ENCODE measurements around the gene LYPLA2.

Gene LYPLA2

DNA sequence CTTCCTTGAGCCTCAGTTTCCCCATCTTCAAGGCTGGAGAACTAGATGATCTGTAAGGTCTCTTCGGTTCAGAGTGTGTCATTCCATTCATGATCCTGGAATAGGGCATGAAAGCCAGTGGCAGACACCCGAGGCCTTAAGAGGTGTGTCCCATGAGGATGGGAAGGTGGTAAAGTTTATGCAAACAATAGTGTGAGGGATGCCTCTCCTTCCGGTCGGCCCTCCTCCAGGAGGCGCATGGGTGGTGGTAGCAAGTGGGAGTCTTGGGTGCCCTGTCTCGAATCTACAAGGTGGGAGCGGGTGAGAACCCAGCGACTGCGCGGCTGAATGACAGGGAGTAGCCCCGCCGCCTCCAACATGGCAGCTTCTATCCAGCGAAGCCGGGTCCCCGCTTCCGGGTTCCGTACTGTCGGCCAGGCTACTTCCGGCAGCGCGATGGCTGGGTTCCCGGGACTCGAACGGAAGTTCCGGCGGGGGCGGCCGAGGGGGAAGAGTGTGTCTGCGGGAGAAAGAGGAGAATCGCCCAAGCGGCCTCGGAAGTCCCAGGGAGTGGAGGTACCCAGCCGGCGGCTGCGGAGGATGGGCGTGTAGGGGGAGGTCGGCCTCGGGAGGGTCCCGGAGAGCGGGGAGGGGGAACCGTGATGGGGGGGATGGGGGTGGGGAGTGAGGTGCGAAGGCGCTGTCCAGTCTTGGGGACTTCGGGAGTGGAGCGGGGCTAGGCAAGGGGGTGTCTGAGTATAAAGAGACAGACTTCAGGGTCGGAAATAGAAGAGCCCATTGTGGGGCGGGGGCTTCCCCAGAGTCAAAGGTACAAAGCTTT lies at the start of gene LYPLA2:
Gene LYPLA2 (plus strand): TSS at position 450 of the 820 bp plus-strand sequence. CDS start 1,538 bp downstream, outside the sequence.
- DNase-seq = peak; percentile 78

DNA sequence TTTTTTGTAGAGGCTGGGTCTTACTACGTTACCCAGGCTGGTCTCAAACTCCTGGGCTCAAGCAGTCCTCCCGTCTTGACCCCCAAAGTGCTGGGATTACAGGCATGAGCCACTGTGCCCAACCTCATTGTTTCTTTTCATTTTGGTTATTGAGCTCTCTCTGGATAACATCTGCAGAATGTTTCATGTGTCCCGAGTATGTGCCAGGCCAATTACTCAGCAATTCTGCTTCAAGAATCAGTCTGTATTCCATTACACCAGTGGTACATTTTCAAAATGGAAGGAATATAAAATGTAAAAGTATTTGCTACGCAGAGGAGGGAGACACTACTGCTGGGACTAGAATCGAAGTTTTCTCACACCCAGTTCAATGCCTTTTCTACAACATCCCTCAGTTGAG lies 49.3 kb upstream of the LYPLA2 start:
- no peak for DNase-seq

DNA sequence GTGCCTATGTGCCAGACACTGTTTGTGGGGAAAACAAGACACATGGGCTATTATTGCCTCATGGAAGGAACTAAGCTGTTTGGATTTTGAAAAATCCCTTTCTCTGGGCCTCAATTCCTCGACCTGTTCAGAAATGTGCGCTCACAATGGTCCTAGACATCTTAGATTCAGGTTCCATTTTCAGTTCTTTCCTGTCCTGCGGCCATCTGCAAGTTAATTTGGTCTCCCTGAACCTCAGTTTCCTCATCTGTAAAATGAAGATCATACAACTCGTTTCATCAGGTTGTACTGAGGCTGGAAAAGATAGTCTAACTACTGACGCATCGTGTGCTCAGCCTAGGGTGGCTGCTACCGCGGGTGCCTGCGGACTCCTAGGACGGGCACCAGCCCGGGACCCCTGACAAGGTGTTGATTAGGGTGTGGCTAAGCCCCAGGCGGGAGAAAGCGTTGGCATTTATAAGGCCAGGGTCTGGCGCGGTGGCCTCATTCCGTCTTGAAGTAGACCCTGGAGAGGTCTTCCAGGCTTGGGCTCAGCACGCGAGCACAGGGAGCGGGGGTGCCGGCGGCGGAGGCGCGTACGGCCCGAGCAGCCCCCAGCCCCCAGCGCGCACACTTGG lies 48.2 kb upstream of the LYPLA2 start:
- no peak for DNase-seq

DNA sequence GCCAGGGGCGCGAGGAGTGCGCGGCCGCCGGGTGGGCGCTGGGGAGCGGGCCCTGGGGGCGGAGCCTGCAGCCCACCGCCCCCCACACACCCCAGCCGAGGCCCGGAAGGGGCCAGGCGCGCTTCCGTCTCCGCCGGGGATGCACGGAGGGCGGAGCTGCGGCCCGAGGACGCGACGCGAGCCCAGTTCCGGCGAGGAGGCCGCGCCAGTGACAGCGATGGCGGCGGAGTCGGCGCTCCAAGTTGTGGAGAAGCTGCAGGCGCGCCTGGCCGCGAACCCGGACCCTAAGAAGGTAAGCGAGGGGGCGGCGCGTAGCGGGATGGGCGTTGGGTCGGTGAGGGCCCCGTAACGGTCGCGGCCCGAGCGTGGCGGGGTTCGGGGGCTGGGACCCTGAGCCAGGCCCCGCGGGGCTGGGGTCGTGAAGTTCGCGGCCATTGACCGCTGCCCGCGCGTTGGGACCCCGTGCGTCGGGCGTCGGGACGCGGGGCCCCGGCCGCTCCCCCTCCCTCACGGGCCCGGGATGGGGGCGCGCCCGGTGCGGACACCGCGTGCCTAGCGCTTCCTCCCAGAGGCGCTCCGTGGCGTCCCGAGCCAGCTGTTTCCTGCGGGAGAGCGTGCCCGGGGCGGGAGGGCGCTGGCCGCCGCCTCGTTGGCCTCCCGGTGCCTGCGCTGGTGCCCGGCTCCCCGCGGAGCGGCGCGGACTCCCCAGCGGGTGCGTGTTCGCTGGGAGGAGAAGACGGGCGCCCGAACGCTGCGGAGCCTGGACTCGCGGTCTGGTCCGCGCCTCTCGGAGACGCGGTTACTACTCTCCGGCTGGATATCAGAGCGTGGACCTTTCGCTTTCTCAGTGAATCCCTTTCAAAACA lies 47.4 kb upstream of the LYPLA2 start, which contains the start of gene ELOA:
Gene ELOA (plus strand): TSS at position 185 of the 866 bp plus-strand sequence. CDS start 33 bp downstream, at position 218.
- DNase-seq = peak; percentile 90

DNA sequence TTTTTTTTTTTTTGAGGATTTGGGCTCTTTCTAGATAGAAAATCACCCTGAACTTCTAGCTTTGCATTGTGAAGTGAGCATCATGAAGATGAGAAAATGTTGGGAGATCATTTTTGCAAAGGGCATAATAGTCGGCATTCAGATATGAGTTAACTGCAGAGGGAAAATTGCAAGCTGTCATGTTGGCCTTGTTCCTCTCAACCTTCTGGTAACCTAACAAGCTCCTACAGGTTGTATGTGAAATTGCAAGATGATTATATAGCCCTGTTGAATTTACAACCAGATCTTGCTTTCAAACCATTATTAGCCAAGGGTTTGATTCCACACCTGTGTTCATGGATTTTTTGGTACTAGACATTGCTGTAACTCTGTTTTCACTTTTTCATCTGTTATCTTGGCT lies 45.4 kb upstream of the LYPLA2 start:
- DNase-seq = peak; percentile 33

DNA sequence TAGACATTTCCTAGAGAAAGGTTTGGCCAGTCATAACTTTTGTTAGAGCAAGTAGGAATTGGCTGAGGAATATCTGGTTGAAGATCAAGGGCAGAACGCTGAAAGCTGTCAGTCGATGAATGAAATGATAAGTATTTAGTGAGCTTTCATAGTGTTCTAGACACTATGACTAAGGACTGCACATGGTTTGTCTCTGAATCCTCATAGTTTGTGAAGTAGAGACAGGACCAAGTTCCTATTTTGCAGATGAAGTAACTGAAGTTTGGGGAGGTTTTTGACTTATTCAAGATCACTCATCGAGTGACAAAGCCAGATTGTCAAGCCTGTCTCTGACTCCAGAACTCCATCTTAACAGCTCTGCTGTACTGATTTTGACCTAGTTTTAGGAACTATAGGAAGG lies 42.9 kb upstream of the LYPLA2 start:
- no peak for DNase-seq

DNA sequence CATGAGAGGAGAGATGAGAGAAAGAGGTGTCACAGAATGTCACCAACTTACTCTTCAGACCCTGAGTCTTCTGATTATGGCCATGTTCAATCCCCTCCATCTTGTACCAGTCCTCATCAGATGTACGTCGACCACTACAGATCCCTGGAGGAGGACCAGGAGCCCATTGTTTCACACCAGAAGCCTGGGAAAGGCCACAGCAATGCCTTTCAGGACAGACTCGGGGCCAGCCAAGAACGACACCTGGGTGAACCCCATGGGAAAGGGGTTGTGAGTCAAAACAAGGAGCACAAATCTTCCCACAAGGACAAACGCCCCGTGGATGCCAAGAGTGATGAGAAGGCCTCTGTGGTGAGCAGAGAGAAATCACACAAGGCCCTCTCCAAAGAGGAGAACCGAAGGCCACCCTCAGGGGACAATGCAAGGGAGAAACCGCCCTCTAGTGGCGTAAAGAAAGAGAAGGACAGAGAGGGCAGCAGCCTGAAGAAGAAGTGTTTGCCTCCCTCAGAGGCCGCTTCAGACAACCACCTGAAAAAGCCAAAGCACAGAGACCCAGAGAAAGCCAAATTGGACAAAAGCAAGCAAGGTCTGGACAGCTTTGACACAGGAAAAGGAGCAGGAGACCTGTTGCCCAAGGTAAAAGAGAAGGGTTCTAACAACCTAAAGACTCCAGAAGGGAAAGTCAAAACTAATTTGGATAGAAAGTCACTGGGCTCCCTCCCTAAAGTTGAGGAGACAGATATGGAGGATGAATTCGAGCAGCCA lies 39.7 kb upstream of the LYPLA2 start:
- peak; percentile 45 for DNase-seq

DNA sequence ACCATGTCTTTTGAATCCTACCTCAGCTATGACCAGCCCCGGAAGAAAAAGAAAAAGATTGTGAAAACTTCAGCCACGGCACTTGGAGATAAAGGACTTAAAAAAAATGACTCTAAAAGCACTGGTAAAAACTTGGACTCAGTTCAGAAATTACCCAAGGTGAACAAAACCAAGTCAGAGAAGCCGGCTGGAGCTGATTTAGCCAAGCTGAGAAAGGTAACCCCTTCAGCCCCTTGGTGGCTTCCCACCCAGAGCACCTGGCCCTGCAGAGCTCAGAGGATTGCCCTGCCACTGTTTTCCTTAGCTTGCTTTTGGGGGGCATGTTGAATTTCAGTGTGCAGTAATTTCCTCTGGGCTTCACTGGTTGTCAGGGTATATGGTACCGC lies 39.1 kb upstream of the LYPLA2 start:
- no peak for DNase-seq

DNA sequence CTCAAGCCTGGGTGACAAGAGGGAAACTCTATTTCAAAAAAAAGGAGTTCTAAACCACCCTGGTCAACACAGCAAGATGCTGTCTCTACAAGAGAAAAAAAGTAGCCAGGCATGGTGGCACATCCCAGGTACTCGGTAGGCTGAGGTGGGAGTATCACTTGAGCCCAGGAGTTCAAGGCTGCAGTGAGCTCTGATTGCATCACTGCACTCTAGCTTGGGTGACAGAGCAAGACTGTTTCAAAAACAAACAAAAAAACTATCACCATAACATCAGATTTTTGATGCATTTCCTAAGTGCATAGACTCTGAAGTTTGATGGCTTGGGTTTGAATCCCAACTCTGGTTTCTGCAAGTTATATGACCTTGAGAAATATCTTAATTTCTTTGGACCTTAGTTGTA lies 38.0 kb upstream of the LYPLA2 start:
- DNase-seq = no peak

DNA sequence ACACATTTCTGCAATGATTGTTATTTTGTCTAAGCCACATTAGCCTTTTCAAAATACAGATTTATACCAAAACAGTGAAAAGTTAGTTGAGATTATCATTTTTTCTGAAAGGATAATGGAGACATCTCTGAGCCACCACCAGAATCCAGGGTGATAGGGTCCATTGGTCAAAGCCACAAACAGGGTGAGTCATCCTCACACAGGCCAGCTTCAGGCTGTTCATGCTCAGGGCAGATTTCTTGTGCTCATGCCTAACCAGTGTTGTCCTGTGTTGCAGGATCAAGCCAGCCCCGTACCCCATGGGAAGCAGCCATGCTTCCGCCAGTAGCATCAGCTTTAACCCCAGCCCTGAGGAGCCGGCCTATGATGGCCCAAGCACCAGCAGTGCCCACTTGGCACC lies 34.3 kb upstream of the LYPLA2 start:
- no peak for DNase-seq

DNA sequence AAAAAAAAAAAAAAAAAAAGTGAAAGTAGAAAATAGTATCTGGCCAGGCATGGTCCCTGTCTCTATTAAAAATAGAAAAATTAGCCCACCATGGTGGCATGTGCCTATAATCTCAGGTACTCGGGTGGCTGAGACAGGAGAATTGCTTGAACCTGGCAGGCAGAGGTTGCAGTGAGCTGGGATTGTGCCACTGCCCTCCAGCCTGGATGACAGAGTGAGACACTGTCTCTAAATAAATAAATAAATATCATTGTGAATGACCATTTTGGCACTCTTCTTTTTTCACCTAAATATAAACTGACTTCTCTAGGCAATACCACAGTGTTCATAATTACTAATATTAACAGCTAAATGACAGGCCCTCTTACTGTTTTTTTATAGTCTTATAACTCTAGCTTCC lies 33.1 kb upstream of the LYPLA2 start:
- no peak for DNase-seq

DNA sequence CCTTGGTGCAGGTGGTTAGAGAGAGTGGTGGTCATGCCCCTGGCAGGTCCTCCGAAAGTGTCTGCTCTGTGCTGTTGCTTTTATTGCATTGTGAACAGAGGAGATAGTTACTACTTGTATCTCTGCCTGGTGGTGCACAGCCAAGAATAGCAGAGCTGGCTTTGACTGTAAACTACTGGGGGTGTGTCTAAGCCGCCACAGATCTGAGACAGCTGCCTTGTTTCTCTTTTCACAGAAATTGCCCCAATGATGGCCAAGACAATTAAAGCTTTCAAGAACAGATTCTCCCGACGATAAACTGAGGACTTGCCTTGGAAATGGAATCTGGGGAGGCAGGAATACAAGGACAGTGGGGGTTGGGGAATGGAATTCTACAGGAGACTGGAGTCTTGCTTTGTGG lies 31.7 kb upstream of the LYPLA2 start:
- DNase-seq = no peak

DNA sequence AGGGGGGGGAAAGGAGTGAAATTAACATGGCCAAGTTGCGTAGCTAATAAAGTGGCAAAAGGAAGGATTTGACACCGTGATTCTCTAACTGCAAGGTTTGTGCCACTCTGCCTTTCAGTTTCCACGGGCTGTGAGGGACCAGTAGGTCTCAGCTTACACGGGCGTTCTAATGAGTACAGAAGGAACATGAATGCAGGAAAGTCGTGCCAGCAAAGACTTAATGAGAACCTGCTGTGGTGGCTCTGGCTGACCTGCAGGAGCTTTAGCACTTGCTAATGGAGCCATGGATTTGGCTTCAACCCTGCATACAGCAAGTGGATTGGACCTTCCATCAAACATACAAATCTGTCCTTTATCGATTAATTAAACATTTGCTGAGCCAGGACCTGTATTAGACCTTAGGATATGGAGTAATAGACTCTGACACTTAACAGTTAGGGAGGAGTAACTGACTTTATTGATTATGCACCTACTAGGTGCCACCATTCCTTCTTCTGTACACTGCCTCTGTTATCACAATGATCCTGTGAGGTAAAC lies 27.8 kb upstream of the LYPLA2 start:
- DNase-seq = no peak

DNA sequence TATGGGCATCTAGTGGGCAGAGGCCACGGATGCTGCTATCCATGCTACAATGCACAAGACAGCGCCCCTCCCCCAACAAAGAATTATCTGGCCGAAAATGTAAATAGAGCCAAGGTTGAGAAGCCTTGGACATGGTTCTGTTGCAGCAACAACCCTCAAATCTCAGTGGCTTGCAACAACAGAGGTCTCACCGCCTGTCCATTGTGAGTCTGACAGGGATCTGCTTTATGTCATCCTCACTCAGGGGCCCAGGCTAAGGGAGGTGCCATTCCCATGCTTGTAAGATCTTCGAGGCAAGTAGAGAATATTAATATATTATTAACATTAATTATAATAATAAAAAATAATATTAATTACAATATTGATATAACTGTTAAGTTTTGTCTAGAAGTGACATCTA lies 22.2 kb upstream of the LYPLA2 start:
- no peak for DNase-seq

DNA sequence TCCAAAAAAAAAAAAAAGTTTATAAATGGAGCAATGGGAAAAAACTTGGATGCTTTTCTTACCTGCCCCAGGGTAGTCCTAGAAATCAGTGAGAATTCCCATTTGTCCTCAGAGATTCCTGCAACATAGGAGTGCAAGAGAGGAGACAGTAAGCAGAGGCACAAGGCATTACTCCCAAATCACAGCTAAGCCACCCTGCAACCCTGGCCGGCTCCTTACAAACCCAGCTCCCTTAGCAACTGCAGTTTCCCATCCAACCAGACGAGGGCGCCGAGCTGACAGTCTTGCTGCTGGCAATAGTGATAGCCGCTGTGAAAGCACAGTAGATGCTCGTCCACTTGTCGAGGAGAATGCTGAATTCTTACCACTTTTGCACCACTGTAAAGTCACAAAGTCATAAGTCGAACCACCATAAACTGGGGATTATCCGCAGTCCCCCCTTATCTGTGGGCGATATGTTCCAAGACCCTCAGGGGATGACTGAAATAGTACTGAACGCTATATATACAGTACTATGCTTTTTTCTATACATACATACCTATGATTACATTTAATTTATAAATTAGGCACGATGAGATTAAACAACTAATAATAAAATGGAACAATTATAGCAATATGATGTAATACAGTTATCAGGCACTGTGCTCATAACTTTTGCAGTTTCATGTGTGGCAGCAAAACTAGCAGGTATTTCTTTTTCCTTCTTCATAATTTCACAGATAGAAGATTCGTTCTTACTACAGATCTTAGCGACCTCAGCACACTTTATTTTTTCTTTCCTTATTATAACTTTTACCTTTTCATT lies 18.7 kb upstream of the LYPLA2 start:
- no peak for DNase-seq

DNA sequence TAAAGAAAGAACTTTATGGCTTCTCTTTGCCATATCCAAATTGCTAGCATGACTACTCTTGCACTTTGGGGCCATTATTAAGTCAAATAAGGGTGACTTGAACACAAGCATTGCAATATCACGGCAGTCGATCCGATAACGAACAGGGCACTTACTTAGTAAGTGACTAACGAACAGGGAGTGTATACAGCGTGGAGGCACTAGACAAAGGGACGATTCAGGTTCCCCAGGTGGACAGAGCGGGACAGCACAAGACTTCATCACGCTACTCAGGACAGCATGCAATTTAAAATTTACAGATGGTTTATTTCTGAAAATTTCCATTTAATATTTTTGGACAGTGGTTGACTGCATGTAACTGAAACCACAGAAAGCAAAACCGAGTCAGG lies 18.1 kb upstream of the LYPLA2 start:
- no peak for DNase-seq

DNA sequence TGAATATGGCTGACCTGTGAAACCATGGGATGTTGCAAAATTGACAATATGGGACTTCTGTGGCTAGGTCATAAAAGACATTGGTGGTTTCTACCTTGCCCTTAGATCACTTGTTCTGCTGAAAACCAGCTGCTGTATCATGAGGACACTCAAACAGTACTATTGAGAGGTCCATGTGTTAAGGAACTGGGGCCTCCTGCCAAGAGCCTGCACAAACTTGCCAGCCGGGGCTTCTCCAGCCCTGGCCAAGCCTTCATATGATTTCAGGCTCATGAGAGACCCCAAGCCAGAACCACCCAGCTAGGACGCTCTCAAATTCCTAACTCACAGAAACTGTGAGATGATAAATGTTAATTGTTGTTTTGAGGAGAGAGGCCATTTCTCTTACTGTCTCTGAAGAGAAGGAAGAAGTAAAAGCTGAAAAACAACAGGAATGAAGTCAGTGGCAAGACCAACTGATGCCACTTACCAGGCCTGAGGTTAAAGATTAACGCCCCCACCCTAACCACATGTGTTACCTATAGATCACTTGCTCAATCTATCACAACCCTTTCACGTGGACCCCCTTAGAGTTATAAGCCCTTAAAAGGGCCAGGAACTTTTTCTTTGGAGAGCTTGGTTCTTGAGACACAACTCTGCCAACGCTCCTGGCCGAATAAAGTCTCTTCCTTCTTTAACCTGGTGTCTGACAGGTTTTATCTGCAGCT lies 16.6 kb upstream of the LYPLA2 start:
- DNase-seq = no peak

DNA sequence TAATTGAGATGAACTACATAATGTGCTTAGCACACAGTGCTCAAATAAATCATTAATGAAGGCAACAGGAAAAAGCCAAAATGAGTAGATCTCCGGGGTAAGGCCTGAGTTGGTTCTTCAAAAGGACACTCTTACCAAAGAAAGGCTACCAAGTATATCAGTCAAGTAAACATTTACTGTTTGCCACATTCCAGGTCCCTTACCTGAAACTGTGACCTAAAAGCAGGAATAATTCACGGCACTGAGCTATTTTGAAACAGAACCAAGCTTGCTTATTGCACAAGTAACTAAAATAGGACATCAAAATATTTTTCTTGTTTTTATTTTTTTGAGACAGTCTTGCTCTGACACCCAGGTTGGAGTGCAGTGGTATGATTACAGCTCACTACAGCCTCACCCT lies 14.7 kb upstream of the LYPLA2 start:
- no peak for DNase-seq

DNA sequence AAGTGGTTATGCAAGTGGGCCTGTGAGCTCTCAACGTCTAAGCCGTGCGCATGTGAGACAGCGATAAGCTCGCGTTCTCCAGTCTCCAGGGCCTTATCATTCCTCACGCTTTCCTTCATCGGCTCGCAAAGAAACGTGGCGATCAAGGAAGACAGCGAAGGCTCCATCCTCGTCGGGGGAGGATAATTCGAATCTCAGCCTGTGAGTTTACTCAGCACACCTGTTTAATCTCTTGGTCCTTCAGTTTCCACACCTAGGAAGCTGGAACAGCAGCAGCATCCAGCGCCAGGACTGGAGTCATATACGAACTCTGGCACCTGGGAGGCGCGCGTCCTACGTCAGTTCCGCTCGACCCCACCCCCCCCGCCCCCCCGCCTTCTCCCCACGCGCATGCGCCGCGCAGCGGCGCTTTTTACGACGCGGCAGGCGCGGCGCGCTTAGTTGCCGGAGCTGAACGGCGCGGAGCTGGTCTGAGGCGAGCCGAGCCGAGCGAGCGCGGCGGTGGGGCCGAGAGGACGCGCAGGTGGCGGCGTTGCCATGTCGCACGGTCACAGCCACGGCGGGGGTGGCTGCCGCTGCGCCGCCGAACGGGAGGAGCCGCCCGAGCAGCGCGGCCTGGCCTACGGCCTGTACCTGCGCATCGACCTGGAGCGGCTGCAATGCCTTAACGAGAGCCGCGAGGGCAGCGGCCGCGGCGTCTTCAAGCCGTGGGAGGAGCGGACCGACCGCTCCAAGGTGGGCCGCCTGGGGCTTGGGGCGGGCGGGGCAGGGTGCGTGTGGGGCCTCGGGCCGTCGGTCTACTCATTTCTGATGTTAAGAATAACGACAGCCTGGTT lies 12.7 kb upstream of the LYPLA2 start, which contains the start of gene PITHD1:
Gene PITHD1 (plus strand): TSS at position 440 of the 836 bp plus-strand sequence. CDS start 98 bp downstream, at position 538.
- peak; percentile 65 for DNase-seq

All from 8988T (cell line).